Astrocyte (in vitro differentiated cells and primary cell): ENCODE measurements around the gene CD209. TPM values are rescaled to one million over a fixed set of nuclear protein-coding genes. Genes with fewer than 3 reads are reported as not detected.

ENCODE experiments used
- DNase-seq: peaks from one replicate; pipeline ENCODE4 v3.0.0-alpha.2; 2010; ENCODE audit warnings: low read depth
- FAIRE-seq: peaks from 2 replicates; lab custom pipeline; 2011; peaks lifted over from hg19 to GRCh38; lab: Jason Lieb, UNC
- H2AFZ ChIP-seq: 2 replicates; pipeline ENCODE4 v1.6.0; 2012; ENCODE audit warnings: low read depth, low read length, inconsistent platforms
- H3K27ac ChIP-seq: 2 replicates; pipeline ENCODE4 v1.5.1; 2011; ENCODE audit warnings: low read depth, low read length, inconsistent platforms
- H3K27me3 ChIP-seq: 2 replicates; pipeline ENCODE4 v1.6.0; 2011; ENCODE audit warnings: low read length, inconsistent platforms; ENCODE audit not compliant: insufficient read depth
- H3K36me3 ChIP-seq: 2 replicates; pipeline ENCODE4 v1.5.1; 2011; ENCODE audit warnings: low read length, inconsistent platforms; ENCODE audit not compliant: insufficient read depth
- H3K4me1 ChIP-seq: 2 replicates; pipeline ENCODE4 v1.5.1; 2011; ENCODE audit warnings: low read length, inconsistent platforms; ENCODE audit not compliant: insufficient read depth
- H3K4me2 ChIP-seq: 2 replicates; pipeline ENCODE4 v1.6.0; 2012; ENCODE audit warnings: low read length, inconsistent platforms
- H3K4me3 ChIP-seq: 2 replicates; pipeline ENCODE4 v1.5.1; 2011; ENCODE audit warnings: low read depth, mild to moderate bottlenecking, low read length, inconsistent platforms; ENCODE audit not compliant: insufficient read depth
- H3K79me2 ChIP-seq: 2 replicates; pipeline ENCODE4 v1.6.0; 2012; ENCODE audit warnings: mild to moderate bottlenecking, low read length, inconsistent platforms; ENCODE audit not compliant: insufficient read depth
- H3K9ac ChIP-seq: 2 replicates; pipeline ENCODE4 v1.6.0; 2012; ENCODE audit warnings: mild to moderate bottlenecking, low read length, inconsistent platforms
- H3K9me3 ChIP-seq: 2 replicates; pipeline ENCODE4 v1.5.1; 2012; ENCODE audit warnings: low read depth, mild to moderate bottlenecking, low read length, inconsistent platforms; ENCODE audit not compliant: insufficient read depth
- H4K20me1 ChIP-seq: 2 replicates; pipeline ENCODE4 v1.6.0; 2012; ENCODE audit warnings: low read length, inconsistent platforms; ENCODE audit not compliant: insufficient read depth
- H3K27ac Mint-ChIP-seq: one replicate; pipeline ENCODE4 v1.8.0; 2021; ENCODE audit warnings: mild to moderate bottlenecking, mixed read lengths; ENCODE audit not compliant: unreplicated experiment
- H3K27me3 Mint-ChIP-seq: one replicate; pipeline ENCODE4 v1.8.0; 2021; ENCODE audit warnings: low read depth, mixed read lengths; ENCODE audit not compliant: unreplicated experiment
- H3K36me3 Mint-ChIP-seq: one replicate; pipeline ENCODE4 v1.8.0; 2021; ENCODE audit warnings: low read depth, mixed read lengths; ENCODE audit not compliant: unreplicated experiment
- H3K4me1 Mint-ChIP-seq: one replicate; pipeline ENCODE4 v1.8.0; 2021; ENCODE audit warnings: low read depth, mixed read lengths; ENCODE audit not compliant: unreplicated experiment
- H3K4me3 Mint-ChIP-seq: one replicate; pipeline ENCODE4 v1.8.0; 2021; ENCODE audit warnings: mild to moderate bottlenecking, moderate library complexity, mixed read lengths; ENCODE audit not compliant: unreplicated experiment
- H3K9me3 Mint-ChIP-seq: one replicate; pipeline ENCODE4 v1.8.0; 2021; ENCODE audit warnings: mild to moderate bottlenecking, mixed read lengths; ENCODE audit not compliant: unreplicated experiment
- CTCF ChIP-seq: IDR thresholded peaks from 2 replicates; pipeline ENCODE4 v1.5.1; 2011; ENCODE audit warnings: low read depth, mild to moderate bottlenecking, inconsistent platforms, low read length, moderate library complexity; ENCODE audit not compliant: insufficient read depth
- EZH2 ChIP-seq: IDR thresholded peaks from 2 replicates; pipeline ENCODE4 v1.6.1; 2012; ENCODE audit warnings: mild to moderate bottlenecking, low read length, inconsistent platforms; ENCODE audit not compliant: insufficient read depth
- total RNA-seq: library from RNA; stranded (reverse); gene quantifications from 2 replicates; pipeline ENCODE4 v1.2.1, GENCODE V29; 2021

CD209 gene
- total RNA-seq, 1 donor from 2014 or later = not detected

DNA sequence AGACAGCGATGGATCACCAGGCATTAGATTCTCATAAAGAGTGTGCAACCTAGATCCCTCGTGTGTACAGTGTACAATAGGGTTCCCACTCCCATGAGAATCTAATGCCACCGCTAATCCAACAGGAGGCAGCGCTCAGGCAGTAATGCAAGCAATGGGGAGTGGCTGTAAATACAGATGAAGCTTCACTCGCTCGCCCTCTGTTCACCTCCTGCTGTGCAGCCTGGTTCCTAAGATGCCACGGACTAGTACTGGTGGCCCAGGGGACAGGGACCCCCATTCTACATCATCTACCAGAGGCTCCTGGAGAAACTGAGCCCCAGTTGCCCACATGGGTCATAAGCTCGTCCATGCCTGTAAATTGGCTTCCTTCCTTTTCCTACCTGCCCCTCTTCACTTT lies 23.7 kb upstream of the CD209 start:
- no peaks in the 10 kb centered on the region for H3K4me1 ChIP-seq
- no peak for FAIRE-seq

GRCh38 chr19:7769171-7769570 lies 21.8 kb upstream of the CD209 start:
- no peaks in the 10 kb centered on the region for H4K20me1 ChIP-seq
- H3K27me3 ChIP-seq = peaks cover 4% of the 10 kb centered on the region
- FAIRE-seq (no peak), DNase-seq (no peak)
- no peak for TF ChIP-seq CTCF
- no peak for TF ChIP-seq EZH2
- H3K4me3 ChIP-seq = no peak overlapping the region
- H3K9ac ChIP-seq = no peak overlapping the region
- no peak overlapping the region for H3K4me3 Mint-ChIP-seq
- H3K27ac ChIP-seq = no peak overlapping the region
- H3K36me3 Mint-ChIP-seq = no peaks in the 10 kb centered on the region
- no peak overlapping the region for H3K27ac Mint-ChIP-seq
- no peaks in the 10 kb centered on the region for H3K79me2 ChIP-seq
- no peak overlapping the region for H2AFZ ChIP-seq
- peaks cover 6% of the 10 kb centered on the region for H3K9me3 Mint-ChIP-seq
- no peaks in the 10 kb centered on the region for H3K36me3 ChIP-seq
- peaks cover 9% of the 10 kb centered on the region for H3K4me1 Mint-ChIP-seq
- no peaks in the 10 kb centered on the region for H3K4me1 ChIP-seq
- peaks cover 42% of the 10 kb centered on the region for H3K27me3 Mint-ChIP-seq
- H3K4me2 ChIP-seq = no peak overlapping the region
- H3K9me3 ChIP-seq = no peaks in the 10 kb centered on the region

More for the DNA sequence above, 23.7 kb upstream of the CD209 start:
- no peak overlapping the region for H3K27ac ChIP-seq
- no peaks in the 10 kb centered on the region for H3K36me3 ChIP-seq
- TF ChIP-seq EZH2 = no peak
- TF ChIP-seq CTCF = no peak
- H3K27me3 Mint-ChIP-seq = peaks cover 49% of the 10 kb centered on the region
- no peaks in the 10 kb centered on the region for H3K36me3 Mint-ChIP-seq
- peaks cover 4% of the 10 kb centered on the region for H3K27me3 ChIP-seq
- DNase-seq = no peak
- H3K4me3 ChIP-seq = no peak overlapping the region
- no peak overlapping the region for H2AFZ ChIP-seq
- H3K27ac Mint-ChIP-seq = no peak overlapping the region
- H3K9me3 ChIP-seq = no peaks in the 10 kb centered on the region
- H4K20me1 ChIP-seq = no peaks in the 10 kb centered on the region
- peaks cover 9% of the 10 kb centered on the region for H3K4me1 Mint-ChIP-seq
- H3K9ac ChIP-seq = no peak overlapping the region
- no peak overlapping the region for H3K4me3 Mint-ChIP-seq
- H3K9me3 Mint-ChIP-seq = peaks cover 6% of the 10 kb centered on the region
- H3K79me2 ChIP-seq = no peaks in the 10 kb centered on the region
- no peak overlapping the region for H3K4me2 ChIP-seq

DNA sequence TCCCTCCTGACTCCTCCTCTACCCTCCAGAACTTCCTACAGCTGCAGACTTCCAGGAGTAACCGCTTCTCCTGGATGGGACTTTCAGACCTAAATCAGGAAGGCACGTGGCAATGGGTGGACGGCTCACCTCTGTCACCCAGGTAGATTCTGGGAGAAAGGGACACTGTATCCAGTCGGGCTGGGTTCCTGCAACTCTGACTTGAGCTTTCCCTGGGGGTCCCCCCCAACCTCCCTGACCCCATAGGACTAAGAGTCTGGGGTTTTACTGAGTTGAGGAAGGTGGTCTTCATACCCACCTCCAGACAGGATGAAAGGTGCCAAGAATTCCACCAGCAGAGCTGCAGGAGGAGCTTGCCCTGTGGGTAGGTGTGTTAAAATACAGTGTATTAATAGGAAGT lies 20.2 kb upstream of the CD209 start:
- Mint-ChIP-seq H3K9me3 (peaks cover 8% of the 10 kb centered on the region), H3K36me3 (no peaks in the 10 kb centered on the region), H3K27me3 (peaks cover 49% of the 10 kb centered on the region), H3K27ac (no peak overlapping the region), H3K4me3 (no peak overlapping the region), H3K4me1 (peaks cover 3% of the 10 kb centered on the region)
- Histone ChIP-seq H3K4me1 (no peaks in the 10 kb centered on the region), H3K4me2 (no peak overlapping the region), H3K9me3 (no peaks in the 10 kb centered on the region), H3K27me3 (peaks cover 4% of the 10 kb centered on the region), H3K27ac (no peak overlapping the region), H3K36me3 (no peaks in the 10 kb centered on the region), H4K20me1 (no peaks in the 10 kb centered on the region), H3K9ac (no peak overlapping the region), H3K79me2 (no peaks in the 10 kb centered on the region), H2AFZ (no peak overlapping the region), H3K4me3 (no peak overlapping the region)
- DNase-seq (no peak), FAIRE-seq (no peak)
- TF ChIP-seq CTCF = no peak
- TF ChIP-seq EZH2 = no peak
